Large intestine (tissue), 3 donors: Measurements from ENCODE around the gene DDX17. TPM values are rescaled to one million over a fixed set of nuclear protein-coding genes. Genes with fewer than 3 reads are reported as not detected.

Source experiments
- DNase-seq, 2 donors: peaks; one replicate each; pipeline versions ENCODE4 v3.0.0 to v3.0.0-alpha.2; 2013
- H3K27ac ChIP-seq: one replicate; pipeline ENCODE4 v1.5.1; 2013; ENCODE audit warnings: low read length
- H3K27me3 ChIP-seq: 2 replicates; pipeline ENCODE4 v1.6.1; 2013; ENCODE audit warnings: low read length; ENCODE audit not compliant: control insufficient read depth, insufficient read depth
- H3K36me3 ChIP-seq: 2 replicates; pipeline ENCODE4 v1.6.1; 2013; ENCODE audit warnings: low read length; ENCODE audit not compliant: control insufficient read depth, insufficient read depth
- H3K4me1 ChIP-seq: one replicate; pipeline ENCODE4 v1.6.1; 2013; ENCODE audit warnings: low read length; ENCODE audit not compliant: control insufficient read depth, insufficient read depth
- H3K4me3 ChIP-seq: one replicate; pipeline ENCODE4 v1.5.1; 2013; ENCODE audit warnings: low read length
- H3K9me3 ChIP-seq: one replicate; pipeline ENCODE4 v1.6.1; 2013; ENCODE audit warnings: mild to moderate bottlenecking, low read depth, low read length, moderate library complexity; ENCODE audit not compliant: control insufficient read depth
- WGBS: methylation state at CpG from one replicate; pipeline ENCODE4 v1.1.5; 2013; ENCODE audit warnings: low lambda C conversion rate; ENCODE audit not compliant: insufficient coverage; 5-methylcytosine and 5-hydroxymethylcytosine counted together
- polyA plus RNA-seq: library from polyadenylated mRNA; unstranded; fragments of 120-200 nt; gene quantifications from one replicate; pipeline ENCODE4 v1.2.1, GENCODE V29; 2013

DDX17 gene
- polyA plus RNA-seq, 1 donor, result 521 TPM

DNA sequence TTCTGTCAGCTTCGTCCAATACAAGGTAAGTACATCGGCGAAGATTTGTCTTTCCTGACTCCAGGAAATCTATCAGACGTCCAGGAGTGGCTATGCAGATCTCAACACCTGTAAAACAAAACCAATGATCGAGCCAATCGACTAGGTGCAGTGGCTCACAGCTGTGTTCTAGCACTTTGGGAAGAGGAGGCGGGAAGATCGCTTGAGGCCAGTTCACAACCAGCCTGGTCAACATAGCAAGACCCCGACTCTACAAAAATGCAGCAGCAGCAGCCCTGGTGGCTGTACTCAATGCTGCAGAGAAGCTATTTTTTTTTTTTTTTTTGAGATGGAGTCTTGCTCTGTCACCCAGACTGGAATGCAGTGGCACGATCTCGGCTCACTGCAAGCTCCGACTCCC, 11.2 kb downstream of the DDX17 start:
- peaks cover 93% of the 10 kb centered on the region for H3K36me3 ChIP-seq
- no peaks in the 10 kb centered on the region for H3K27me3 ChIP-seq
- no peaks in the 10 kb centered on the region for H3K9me3 ChIP-seq
- no peak overlapping the region for H3K4me3 ChIP-seq
- H3K27ac ChIP-seq, result no peak overlapping the region
- no peak for DNase-seq
- peaks cover 4% of the 10 kb centered on the region for H3K4me1 ChIP-seq
- no CpG with 5 or more reads among the region's 12 CpGs for WGBS

GRCh38 chr22:38494498-38494897, 11.6 kb downstream of the DDX17 start:
- H3K36me3 ChIP-seq, result peaks cover 93% of the 10 kb centered on the region
- H3K9me3 ChIP-seq, result no peaks in the 10 kb centered on the region
- no CpG with 5 or more reads among the region's 2 CpGs for WGBS
- no peak for DNase-seq
- H3K4me1 ChIP-seq, result peaks cover 4% of the 10 kb centered on the region
- H3K27ac ChIP-seq, result no peak overlapping the region
- no peaks in the 10 kb centered on the region for H3K27me3 ChIP-seq
- H3K4me3 ChIP-seq, result no peak overlapping the region

DNA sequence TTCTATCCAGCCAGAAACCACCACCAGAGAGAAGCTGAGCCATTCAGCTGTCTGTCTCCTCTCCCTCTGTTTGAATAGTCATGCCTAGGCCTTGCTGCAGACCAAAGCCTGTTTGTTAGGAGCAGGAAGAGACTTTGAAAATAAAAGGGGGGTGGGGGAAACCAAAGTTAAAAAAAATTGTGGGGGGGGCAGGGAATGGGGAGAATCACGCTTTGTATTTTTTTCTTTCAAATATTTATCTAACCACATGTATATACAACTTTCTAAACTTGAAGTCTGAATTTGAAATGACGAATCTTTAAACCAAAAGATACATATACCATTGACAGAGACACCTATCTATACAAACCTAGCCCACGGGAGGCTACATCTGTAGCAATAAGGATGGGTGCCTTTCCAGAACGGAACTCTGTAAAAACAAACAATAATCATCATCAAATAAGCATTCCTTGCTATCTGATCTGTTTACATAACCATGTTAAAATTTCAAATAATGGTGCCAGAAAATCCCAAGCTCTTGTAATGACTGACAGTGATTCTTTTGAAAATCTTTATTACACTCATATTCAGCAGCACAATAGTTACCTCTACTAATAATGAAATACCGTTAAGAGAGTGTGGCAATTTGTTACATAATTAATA, 14.3 kb downstream of the DDX17 start:
- Histone ChIP-seq H3K36me3 (peaks cover 88% of the 10 kb centered on the region), H3K4me3 (no peak overlapping the region), H3K4me1 (no peaks in the 10 kb centered on the region), H3K27ac (no peak overlapping the region), H3K27me3 (no peaks in the 10 kb centered on the region), H3K9me3 (no peaks in the 10 kb centered on the region)
- DNase-seq, result no peak
- 67% methylated on average over 1 of the region's 5 CpGs for WGBS

DNA sequence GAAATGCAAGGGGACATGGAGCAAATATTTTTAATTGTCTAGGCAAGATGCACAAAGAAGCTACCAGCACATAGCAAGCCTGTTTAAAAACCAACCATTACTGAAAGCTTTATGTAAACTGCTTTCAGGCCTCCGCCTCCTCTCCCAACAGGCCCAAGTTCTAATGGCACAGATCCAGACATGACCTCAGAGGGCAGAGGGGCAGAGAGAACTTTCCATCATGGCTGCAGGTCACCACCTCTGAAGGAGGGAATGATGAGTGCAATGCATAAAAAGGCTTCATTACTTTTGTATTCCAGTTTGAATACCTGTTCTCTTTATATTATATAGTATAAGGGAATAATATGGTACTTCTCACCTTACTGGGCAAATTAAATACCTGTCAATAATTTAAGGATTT, 15.2 kb downstream of the DDX17 start:
- H3K36me3 ChIP-seq, result peaks cover 89% of the 10 kb centered on the region
- no CpG with 5 or more reads among the region's 1 CpG for WGBS
- no peaks in the 10 kb centered on the region for H3K27me3 ChIP-seq
- DNase-seq, result peak; percentile 58 to 80
- no peak overlapping the region for H3K4me3 ChIP-seq
- no peaks in the 10 kb centered on the region for H3K9me3 ChIP-seq
- no peaks in the 10 kb centered on the region for H3K4me1 ChIP-seq
- H3K27ac ChIP-seq, result no peak overlapping the region

DNA sequence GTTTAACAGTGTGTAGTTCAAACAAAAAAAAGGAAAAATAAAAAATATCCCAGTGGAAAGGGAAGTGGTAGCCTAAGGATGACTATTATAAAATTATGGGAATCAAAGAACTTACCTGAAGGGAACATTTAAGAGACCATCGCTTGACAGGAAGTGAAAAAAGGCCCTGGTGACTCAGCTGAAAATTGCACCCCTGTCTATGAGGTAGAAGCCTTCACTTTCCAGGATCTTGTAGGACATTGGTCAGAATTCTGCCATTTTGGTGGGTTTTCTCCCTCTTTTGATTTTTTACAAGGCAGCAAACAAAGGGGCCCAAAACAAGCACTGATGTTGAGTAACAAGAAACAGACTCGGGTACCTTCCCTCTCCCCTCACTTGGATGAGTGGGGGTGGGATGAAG, 15.6 kb downstream of the DDX17 start:
- DNase-seq, result no peak
- H3K36me3 ChIP-seq, result peaks cover 89% of the 10 kb centered on the region

DNA sequence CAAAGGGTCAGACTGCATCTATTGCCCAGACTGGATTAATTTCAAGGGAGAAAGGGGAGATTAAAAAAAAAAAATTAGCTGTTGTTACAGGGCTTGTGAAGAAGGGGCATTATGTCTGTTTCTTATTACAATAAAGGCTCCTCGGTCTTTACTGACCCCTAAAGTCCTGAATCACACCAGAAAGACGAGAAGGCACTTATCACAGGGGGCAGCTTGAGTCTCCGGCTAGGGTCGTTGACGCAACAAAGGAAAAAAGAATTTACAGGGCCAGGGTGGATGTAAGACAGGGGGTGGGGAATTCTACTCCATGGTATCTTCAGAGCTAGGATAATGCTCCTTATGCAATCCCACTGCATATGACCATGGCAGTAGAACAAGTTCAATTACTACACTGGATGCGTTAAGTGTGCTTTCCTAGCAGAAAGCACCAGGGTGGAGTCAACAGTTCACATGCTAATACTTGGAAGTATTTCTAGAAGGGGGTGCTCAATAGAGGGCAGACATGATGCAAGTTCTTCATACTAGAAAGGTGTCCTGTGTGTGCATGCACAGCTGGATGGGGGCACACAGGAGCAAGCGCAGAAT, 16.5 kb downstream of the DDX17 start:
- Histone ChIP-seq H3K4me1 (no peaks in the 10 kb centered on the region), H3K9me3 (no peaks in the 10 kb centered on the region), H3K4me3 (no peak overlapping the region), H3K36me3 (peaks cover 89% of the 10 kb centered on the region), H3K27me3 (no peaks in the 10 kb centered on the region), H3K27ac (no peak overlapping the region)
- WGBS, result no CpG with 5 or more reads among the region's 7 CpGs
- peak in 1 of 2 donors; percentile 62 for DNase-seq

More for the DNA sequence above, 15.6 kb downstream of the DDX17 start:
- H3K4me1 ChIP-seq, result no peaks in the 10 kb centered on the region
- H3K9me3 ChIP-seq, result no peaks in the 10 kb centered on the region
- no peak overlapping the region for H3K4me3 ChIP-seq
- no peak overlapping the region for H3K27ac ChIP-seq
- no CpG with 5 or more reads among the region's 2 CpGs for WGBS
- no peaks in the 10 kb centered on the region for H3K27me3 ChIP-seq

GRCh38 chr22:38489142-38489541, 17.0 kb downstream of the DDX17 start:
- 100% methylated on average over 1 of the region's 17 CpGs for WGBS
- DNase-seq, result no peak
- no peaks in the 10 kb centered on the region for H3K4me1 ChIP-seq
- H3K4me3 ChIP-seq, result no peak overlapping the region
- no peaks in the 10 kb centered on the region for H3K9me3 ChIP-seq
- H3K36me3 ChIP-seq, result peaks cover 89% of the 10 kb centered on the region
- no peak overlapping the region for H3K27ac ChIP-seq
- no peaks in the 10 kb centered on the region for H3K27me3 ChIP-seq

- Histone ChIP-seq H3K4me3 (no peak overlapping the region), H3K27ac (no peak overlapping the region), H3K4me1 (no peaks in the 10 kb centered on the region), H3K27me3 (no peaks in the 10 kb centered on the region), H3K9me3 (no peaks in the 10 kb centered on the region), H3K36me3 (peaks cover 88% of the 10 kb centered on the region)
- WGBS, result 100% methylated on average over 1 of the region's 6 CpGs
- DNase-seq, result no peak
Observed at GRCh38 chr22:38487946-38488345, 18.2 kb downstream of the DDX17 start.

DNA sequence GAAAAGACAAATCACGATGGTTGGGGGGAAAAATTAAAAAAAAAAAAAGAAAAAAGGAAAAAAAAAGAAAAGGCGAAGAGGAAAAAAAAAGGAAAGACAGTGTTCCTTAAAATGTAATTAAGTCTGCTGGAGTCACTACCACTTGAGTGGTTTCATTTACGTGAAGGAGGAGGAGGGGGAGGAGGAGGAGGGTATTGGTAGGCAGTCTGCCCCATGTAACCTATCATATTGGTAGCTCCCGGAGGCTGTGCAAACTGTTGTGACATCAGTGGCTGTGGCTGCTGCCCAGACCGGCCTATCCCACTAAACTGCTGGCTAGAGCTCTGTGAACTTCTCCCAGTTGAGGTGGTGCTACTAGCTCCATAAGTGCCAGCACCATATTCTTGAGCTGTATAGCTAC, 20.3 kb downstream of the DDX17 start:
- Histone ChIP-seq H3K9me3 (no peaks in the 10 kb centered on the region), H3K27ac (no peak overlapping the region), H3K27me3 (no peaks in the 10 kb centered on the region), H3K4me1 (no peaks in the 10 kb centered on the region), H3K36me3 (peaks cover 87% of the 10 kb centered on the region), H3K4me3 (no peak overlapping the region)
- DNase-seq, result no peak
- 91% methylated on average over 2 of the region's 5 CpGs for WGBS

DNA sequence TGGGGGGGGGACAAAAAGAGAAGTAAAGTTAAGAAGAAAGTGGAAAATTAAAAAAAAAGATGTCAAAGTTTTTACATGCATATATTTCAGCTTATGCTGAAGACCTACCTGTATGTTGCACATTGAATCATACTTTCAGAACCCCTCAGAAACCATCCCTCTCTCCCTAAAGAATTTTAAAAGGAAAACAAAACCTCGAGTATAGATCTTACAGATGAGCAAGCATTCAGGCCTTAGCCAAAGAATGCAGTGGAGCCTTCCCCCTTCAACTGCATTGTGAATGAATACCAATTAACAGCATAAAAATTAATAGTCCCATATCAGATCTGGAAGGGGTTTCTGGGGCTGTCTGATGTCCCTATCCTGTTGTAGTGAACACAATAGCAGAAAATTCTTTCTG, 21.9 kb downstream of the DDX17 start:
- no peak overlapping the region for H3K4me3 ChIP-seq
- H3K9me3 ChIP-seq, result no peaks in the 10 kb centered on the region
- H3K27me3 ChIP-seq, result no peaks in the 10 kb centered on the region
- H3K4me1 ChIP-seq, result no peaks in the 10 kb centered on the region
- peaks cover 79% of the 10 kb centered on the region for H3K36me3 ChIP-seq
- H3K27ac ChIP-seq, result no peak overlapping the region
- WGBS, result no CpG with 5 or more reads among the region's 1 CpG
- DNase-seq, result no peak
